GM18502 (cell line): ENCODE measurements around the gene MAN1C1.
A peak's percentile ranks its signal among the peaks of the same experiment; 100 is the strongest.

Experiments used
- ATAC-seq: cut with Tn5 transposase; IDR thresholded peaks from one replicate; pipeline ENCODE4 v1.9.1; 2021; ENCODE audit warnings: mild to moderate bottlenecking; ENCODE audit not compliant: unreplicated experiment, poor library complexity

MAN1C1 gene

DNA sequence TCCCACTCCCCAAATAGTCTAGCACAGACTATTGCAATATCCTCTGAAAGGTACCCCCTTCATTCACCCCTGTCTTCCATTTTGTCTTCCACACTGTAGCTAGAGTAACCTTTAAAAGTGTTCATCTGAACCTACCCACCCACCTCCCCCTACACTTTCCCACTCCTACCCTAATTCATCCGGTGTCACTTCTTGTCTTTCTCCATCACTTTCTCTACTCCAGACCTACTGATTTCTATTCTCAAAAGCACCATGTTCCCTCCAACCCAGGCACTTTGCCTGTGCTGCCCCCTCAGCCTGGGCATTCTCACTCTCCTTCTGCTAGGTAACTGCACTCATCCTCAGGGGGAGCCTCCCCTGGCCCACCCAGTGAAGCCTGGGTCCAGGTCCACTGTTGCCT lies 4.7 kb upstream of the MAN1C1 start:
- ATAC-seq = no peak

DNA sequence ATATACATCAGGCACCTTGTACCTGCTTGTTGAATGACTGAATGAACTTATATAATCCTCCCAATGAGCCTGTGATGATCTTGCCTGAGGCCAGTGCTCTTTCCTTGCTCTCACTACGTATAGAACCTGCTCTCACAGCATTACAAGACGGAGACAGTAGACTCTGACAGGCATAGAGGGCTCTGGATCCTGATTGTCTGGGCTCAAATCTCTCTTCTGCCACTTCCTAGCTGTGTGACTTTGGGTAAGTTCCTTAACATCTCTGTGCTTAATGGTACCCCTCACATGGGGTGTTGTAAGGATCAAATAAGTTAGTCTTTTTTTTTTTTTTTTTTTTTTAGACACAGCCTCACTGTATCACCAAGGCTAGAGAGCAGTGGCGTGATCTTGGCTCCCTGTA lies 4.2 kb upstream of the MAN1C1 start:
- no peak for ATAC-seq

DNA sequence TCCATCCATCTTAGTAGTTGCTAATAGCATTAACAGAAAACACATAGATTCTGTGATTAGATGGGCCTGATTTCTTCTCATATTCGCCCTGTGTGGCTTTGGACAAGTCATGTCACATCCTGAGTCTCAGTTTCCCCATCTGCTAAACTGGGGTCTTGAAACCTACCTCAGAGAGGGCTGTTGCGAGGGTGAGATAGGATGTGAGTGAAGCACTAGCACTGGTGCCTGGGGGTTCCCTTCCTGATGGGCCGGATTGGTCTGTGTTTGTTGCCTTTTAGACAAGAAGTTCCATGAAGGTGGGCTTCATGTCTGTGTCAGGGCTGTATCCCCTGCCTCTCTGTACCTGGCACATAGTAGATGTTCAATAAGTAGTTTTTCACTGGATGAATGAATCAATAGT lies 3.5 kb upstream of the MAN1C1 start:
- no peak for ATAC-seq

DNA sequence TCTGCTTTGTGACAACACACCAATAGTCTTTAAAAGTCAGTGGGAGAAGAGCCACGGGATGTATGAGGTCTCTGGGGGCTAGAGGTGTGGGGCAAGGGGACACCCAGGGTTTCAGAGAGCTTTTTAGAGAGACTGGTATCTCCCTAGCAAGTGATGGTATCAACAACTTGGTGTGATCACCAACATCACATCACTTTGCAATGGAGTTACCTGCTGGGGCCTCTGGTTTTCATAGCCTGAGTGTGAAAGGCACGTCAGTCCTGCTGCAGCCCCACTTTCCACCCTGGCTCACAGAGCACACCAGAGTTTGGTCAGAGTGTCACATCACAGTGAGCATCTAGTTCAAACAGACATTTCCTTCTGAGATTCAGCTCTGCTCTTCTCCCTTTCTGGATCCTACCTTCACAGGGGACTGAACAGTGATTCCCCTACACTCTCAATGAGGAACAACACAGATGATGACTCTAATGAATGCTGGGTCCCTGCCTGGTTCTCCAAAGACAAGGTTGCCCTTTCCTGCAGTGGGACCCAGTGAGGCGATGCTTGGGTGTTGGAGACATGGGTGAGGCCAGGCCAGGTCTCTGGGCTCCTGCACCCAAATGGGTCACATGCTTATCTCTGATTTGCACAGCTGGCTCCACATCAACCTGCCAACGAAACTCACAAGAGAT lies 2.0 kb upstream of the MAN1C1 start:
- no peak for ATAC-seq

DNA sequence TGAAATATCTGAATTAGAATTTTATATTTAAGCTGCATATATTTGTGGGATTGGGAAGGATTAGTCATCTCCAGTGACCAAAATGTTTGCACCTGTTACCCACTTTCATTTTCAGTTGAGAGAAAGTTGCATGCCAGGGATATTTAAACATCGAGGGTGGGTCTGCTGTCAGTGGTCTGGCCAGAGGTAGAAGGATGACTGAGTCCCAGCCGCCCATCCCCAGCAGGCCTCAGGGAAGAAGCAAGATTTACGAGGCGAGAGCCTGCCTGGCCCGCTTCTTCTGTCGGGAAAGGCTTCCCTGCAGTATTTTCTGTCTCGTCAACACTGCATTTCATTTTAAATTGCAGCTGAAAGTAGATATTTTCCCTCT lies 1.4 kb upstream of the MAN1C1 start:
- ATAC-seq = no peak

DNA sequence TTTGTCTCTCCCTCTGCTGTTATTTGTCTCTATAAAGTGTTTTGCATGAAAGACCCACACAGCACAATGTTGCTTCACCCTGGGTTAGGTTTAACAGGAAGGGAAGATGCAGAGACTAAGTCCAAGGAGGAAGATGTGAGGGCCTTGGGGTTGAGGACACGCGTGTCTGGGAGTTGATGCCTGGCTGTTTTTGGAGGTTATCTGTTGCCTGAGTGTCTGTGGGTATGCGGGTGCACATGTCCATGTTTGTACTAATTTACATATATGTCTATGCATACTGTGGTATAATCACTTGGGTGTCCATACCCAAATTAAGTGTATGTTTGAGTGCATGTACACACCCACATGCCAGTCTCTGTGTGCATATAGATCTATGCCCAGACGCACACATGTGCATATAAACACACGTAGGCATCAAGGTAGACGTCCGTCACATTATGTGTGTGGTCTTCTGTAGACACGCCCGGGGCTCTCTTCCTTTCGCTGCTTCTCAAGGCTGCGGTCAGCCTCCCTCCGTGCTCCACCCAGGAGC lies 962 bp upstream of the MAN1C1 start:
- ATAC-seq = no peak

DNA sequence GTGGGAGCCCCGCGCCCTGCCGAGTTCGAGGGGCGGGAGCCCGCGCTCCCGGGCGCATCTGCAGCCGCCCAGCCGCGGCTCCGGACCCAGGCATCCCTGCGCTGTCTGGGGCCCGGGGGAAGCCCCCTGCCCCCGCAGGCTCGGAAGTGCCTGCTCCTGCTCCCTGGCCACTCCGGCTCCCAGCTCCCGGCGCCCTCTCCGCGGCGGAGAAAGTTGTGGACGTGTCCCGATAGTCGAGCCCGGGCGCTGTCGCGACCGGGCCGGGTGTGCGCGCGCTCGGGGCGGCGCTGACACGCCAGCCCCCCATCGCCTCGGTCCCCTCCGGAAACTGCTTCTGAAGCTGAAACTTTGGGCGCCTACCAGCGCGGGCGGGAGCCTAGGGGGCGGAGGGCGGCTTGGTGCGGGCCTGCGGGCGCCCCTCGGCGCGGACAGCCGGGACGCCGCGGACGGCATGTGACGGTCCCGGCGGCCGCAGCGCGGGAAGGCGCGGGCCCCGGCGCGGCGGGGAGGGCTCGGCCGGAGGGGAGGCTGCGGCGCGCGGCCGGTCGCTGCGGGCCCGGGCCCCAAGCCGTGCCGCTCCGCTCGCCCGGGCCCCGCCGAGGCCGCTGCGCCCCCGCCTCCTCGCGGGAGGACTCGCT lies 515 bp downstream of the MAN1C1 start:
- peak; percentile 13 for ATAC-seq

DNA sequence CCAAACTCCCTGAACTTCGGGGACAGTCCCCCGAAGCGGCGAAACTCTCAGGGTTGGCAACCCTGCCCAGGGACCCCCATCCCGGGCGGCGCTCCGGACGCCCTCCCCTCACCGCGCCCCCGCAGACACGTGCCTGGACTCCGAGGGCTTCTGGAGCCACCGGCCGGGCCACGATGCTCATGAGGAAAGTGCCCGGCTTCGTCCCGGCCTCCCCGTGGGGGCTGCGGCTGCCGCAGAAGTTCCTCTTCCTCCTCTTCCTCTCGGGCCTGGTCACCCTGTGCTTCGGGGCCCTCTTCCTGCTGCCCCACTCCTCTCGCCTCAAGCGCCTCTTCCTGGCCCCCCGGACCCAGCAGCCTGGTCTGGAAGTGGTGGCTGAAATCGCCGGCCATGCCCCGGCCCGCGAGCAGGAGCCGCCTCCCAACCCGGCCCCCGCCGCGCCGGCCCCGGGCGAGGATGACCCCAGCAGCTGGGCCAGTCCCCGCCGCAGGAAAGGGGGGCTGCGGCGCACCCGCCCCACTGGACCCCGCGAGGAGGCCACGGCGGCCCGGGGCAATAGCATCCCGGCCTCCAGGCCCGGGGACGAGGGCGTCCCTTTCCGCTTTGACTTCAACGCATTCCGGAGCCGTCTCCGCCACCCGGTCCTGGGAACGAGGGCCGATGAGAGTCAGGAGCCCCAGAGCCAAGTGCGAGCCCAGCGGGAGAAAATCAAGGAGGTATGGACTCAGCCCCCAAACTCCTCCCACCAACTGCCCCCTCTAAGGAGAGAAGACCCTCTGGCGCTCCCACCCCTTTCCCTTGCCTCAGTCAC lies 1.2 kb downstream of the MAN1C1 start:
- no peak for ATAC-seq

DNA sequence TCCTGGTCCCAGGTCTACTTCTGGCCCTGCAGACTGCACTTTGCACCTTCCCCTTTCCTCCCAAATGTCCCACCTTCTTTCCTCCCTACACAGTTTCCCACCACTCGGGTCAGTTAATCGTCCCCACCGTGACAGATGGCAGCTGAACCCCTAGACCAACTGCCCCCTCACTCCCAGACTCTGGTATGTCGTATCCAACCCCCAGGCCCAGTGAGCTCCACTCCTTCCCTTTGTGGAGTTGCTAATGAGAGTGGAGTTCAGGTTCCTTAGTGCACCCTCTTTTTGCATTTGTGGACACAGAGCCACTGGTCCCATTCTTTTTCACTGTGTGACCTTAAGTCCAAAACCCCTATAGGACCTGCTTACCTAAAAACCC lies 1.8 kb downstream of the MAN1C1 start:
- no peak for ATAC-seq

DNA sequence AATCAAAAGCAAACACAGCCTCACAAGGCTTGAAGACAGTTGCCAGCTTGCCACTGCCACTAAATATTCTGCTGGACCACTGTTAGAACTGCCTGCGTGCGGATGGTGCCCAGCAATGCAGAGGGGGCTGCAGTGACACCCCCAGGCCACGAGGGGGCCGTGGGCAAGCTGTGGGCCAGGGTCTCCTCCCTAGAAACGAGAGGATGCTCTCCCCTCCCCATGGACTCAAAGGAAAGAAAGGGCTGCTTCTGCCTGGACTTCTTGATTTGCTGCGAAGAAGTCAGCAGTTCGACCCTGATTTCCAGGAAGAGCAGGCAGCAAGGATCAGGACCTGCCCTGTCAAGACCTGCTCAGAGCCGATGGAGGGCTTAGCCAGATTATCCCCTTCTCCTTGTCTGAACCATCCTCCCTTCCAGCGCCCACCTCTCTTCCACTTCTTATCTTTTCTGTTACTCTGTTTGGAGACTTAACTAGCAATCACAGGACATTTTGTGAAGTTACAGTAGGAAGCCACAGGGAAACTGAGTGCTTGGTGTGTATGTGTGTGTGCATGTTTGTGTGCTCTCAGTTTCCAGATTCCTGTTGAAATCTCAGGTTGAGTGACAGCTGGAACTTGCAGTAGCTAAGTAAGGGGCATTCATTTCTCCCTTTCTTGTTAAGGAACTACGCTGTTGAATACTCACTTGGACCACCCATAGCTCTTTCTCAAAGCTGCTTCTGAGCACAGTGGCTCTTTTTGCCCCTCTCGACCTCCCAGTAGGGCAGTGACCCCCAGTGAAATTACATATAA lies 2.7 kb downstream of the MAN1C1 start:
- no peak for ATAC-seq

DNA sequence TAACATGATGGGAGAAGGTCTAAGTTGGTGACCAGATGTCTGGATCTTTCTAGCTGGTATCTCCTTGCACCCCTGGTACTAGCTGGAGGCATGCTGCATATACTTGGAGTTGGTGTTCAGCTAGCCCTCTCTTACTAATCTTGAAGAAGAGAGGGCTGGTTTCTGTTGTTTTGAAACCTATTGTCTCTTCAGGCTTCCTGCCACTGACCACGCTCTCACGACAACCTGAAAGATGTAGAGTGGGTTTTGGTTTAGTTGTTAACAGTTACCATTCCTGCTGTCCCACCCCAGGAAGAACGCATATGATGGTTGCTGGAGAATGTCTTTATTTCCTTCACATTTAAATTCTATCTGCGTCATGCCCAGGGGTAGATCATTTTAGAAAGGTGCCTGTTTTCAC lies 3.6 kb downstream of the MAN1C1 start:
- ATAC-seq = no peak

DNA sequence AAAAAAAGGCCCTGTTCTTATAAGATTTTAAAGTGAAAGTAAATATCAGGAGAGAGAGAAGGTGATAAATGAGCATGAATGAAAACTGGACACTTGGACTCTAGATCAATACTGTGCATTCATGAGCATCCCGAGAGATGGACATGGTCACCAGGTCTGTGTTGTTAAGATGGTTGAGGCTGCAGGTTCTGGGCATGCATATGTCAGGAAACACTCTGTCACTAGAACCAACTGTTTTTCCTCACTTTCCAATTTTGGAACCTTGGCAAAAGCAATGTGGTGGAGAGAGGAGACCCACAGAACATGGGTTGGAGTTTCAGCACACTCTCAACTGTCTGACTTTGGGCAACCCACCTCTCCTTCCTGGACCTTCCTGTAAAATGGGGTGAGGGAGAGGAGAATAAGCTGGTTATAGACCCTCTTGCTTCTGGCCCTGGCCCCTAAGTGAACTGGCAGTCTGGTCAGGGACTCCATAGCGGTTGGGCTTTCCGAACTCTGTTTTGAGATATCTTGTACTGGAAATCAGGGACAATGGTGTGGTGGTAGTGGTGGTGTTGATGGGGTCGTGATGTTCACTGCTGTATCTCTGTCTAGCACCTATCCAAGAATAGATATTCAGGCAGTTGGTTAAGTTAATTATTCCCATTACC lies 4.2 kb downstream of the MAN1C1 start:
- no peak for ATAC-seq

DNA sequence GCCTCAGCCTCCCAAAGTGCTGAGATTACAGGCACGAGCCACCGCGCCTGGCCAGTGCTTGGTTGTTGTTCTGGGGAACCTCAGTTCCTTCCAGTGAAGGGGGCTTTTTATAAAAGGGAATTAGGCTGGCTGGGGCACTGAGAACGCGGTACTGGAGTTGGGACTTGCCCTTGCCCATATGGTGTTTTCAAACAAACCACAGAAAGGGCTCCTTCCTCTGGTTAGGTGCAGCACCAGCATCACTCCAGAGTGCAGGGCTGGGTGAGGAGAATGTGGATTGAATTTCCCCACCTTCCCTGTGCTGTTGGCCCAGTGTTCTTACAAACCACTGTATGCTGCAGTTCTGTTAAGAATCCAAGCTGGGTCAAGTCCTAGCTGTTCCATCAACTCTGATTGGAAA lies 5.3 kb downstream of the MAN1C1 start:
- ATAC-seq = no peak

DNA sequence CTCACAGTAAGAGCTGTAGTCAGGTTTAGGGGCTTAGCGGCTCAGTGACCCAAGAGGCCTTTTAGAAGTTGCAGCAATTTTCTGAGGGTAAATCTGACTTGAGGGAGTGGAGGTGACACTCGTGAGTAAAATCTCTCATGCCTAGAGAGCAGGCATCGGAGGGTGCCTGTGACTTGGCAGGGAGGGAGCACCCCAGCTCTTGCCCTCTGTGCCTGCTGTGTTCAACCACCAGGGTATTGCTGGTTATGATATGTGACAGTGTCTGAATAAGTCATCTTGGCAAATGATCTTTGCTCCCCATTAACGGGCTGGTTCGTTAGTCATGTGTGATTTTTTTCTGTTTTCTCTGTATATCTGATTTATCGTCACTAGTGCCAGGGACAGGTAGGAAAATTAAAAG lies 5.9 kb downstream of the MAN1C1 start:
- ATAC-seq = no peak

DNA sequence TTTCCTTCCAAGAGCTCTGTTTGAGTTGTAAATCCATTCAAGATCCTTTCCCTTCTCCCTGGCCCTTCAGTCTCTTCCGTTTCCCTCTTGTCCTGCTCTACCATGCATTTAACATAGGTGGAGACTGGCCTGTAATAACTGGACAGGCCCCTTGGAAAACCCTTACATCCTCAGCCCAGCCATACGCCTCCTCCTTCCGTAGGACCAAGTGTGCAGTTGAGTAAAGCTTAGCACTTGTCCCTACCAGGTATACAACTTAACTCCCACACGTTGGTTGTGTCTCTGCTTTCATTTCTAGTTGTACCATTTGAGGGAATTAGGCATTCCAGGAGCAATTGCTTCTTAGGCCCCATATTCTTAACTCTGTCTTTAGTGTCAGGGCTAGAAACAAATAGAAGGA lies 6.4 kb downstream of the MAN1C1 start:
- no peak for ATAC-seq

DNA sequence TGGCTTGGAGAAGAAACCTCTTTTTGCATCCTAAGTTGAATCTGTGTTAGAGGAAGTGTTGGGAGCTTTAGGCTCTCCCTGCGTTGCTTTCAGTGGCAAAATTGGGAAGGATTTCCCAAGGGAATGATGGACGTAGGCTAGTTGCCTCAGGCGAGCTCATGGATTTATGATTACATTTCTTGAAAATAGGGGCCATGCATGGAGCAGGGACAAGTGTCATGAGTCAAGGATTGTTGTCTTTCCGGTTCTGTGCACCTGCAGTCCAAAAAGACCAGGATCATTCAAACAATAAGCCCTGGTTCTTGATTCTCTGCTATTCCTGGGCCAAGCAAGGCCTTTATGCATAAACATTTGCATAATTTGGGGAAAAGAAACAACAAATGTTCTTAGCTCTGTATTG lies 7.1 kb downstream of the MAN1C1 start:
- ATAC-seq = no peak

DNA sequence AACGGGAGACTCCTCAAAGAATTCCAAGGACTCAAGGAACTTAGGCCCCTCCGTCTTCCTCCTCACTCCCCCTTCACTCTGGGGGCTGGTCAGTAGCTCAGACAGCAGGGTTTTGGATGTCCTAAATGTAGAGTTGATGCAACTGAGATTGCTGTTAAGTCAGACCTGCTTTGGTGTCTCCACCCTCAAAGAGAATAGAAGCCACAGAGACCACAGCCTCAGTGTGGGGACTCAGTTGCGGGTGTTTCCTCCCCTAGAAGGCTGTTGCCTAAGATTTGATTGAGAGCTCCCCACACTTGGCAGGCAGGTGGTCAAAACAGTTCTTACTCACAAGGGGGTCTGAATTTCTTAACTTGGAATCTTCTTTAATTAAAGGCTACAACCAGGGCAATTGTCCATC lies 7.6 kb downstream of the MAN1C1 start:
- no peak for ATAC-seq

DNA sequence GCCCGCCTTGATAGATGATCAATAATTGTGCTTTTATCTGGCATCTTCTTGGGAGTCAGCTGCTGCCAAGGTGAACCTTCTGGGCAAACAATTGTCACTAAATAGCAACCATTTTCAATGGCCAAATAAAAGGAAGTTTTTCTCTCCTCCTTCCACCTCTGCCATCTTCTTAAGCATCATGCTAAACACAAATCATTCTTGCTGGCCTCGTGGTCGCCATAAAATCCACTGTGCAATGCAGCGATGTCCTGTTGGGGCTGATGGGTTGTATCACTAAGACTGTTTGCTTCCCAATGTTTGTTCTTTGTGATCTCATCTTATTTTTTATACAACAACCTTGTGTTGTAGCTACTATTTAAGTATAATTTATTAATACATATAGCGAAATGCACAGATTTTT lies 8.0 kb downstream of the MAN1C1 start:
- no peak for ATAC-seq

DNA sequence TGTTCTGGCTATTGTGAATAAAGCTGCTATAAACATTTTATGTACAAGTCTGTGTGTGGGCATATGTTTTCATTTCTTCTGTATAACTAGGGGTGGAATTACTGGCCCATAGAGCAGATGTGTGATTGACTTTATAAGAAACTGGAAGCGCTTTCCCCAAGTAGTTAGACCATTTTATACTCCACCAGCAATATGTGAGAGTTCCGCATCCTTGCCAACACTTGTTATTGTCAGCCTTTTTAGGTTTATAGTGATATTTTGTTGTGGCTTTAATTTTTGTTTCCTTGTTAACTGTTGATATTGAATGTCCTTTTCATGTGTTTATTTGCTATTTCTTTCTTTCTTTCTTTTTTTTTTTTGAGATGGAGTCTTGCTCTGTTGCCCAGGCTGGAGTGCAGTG lies 9.4 kb downstream of the MAN1C1 start:
- no peak for ATAC-seq

DNA sequence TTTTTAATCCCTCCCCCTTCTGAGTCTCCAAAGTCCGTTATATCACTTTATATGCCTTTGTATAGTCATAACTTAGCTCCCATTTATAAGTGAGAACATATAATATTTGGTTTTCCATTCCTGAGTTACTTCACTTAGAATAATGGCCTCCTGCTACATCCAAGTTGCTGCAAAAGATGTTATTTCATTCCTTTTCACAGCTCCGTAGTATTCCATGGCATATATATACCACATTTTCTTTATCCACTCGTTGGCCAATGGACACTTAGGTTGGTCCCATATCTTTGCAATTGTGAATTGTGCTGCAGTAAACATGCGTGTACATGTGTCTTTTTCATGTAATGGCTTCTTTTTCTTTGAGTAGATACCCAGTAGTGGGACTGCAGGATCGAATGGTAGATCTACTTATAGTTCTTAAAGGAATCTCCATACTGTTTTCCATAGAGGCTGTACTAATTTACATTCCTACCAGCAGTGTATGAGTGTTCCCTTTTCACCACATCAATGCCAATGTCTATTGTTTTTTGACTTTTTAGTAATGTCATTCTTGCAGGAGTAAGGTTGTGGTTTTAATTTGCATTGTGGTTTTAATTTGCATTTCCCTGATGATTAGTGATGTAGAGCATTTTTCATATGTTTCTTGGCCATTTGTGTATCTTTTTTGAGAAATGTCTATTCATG lies 12.3 kb downstream of the MAN1C1 start:
- no peak for ATAC-seq
